Vagina (tissue), 2 donors: ENCODE data around the gene SLC22A31.

ENCODE experiments used
- POLR2A ChIP-seq, 2 donors: fragments of 450-650 bp; IDR thresholded peaks; one replicate each; pipeline ENCODE4 v1.6.1; 2017; ENCODE audit warnings: antibody characterized with exemption in 2 of 2, mild to moderate bottlenecking in 2 of 2, moderate library complexity in 2 of 2
- POLR2AphosphoS5 ChIP-seq, 2 donors: sonication (generic); formaldehyde crosslinking; IDR thresholded peaks; one replicate each; pipeline ENCODE4 v1.9.0; 2017; ENCODE audit warnings: antibody characterized with exemption in 2 of 2, mild to moderate bottlenecking in 2 of 2, low read depth in 1 of 2; ENCODE audit not compliant: insufficient read depth in 1 of 2
- TF ChIP-seq, protein P1 (sequence below), 3 experiments: fragments of 450-650 bp in 2 of 3; fragments of 200-600 bp in 1 of 3; sonication (generic) in 1 of 3; IDR thresholded peaks; one replicate each; pipeline ENCODE4 v1.5.1; 2017 to 2019; ENCODE audit warnings: antibody characterized with exemption in 3 of 3, mild to moderate bottlenecking in 2 of 3, moderate library complexity in 2 of 3

GRCh38 chr16:89175280-89176146 lies 24.8 kb downstream of the SLC22A31 start:
- TF ChIP-seq, protein P1, sequence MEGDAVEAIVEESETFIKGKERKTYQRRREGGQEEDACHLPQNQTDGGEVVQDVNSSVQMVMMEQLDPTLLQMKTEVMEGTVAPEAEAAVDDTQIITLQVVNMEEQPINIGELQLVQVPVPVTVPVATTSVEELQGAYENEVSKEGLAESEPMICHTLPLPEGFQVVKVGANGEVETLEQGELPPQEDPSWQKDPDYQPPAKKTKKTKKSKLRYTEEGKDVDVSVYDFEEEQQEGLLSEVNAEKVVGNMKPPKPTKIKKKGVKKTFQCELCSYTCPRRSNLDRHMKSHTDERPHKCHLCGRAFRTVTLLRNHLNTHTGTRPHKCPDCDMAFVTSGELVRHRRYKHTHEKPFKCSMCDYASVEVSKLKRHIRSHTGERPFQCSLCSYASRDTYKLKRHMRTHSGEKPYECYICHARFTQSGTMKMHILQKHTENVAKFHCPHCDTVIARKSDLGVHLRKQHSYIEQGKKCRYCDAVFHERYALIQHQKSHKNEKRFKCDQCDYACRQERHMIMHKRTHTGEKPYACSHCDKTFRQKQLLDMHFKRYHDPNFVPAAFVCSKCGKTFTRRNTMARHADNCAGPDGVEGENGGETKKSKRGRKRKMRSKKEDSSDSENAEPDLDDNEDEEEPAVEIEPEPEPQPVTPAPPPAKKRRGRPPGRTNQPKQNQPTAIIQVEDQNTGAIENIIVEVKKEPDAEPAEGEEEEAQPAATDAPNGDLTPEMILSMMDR (IDR thresholded peaks at IDR 0.05) = no peak
- no peak for TF ChIP-seq POLR2A (IDR thresholded peaks at IDR 0.05)
- TF ChIP-seq POLR2AphosphoS5 (IDR thresholded peaks at IDR 0.05; ENCODE audit: insufficient read depth in 1 of 2, low read depth in 1 of 2) = no peak
